Measurements from ENCODE around the gene PTPN11.
A peak's percentile ranks its signal among the peaks of the same experiment; 100 is the strongest.

Gene PTPN11

DNA sequence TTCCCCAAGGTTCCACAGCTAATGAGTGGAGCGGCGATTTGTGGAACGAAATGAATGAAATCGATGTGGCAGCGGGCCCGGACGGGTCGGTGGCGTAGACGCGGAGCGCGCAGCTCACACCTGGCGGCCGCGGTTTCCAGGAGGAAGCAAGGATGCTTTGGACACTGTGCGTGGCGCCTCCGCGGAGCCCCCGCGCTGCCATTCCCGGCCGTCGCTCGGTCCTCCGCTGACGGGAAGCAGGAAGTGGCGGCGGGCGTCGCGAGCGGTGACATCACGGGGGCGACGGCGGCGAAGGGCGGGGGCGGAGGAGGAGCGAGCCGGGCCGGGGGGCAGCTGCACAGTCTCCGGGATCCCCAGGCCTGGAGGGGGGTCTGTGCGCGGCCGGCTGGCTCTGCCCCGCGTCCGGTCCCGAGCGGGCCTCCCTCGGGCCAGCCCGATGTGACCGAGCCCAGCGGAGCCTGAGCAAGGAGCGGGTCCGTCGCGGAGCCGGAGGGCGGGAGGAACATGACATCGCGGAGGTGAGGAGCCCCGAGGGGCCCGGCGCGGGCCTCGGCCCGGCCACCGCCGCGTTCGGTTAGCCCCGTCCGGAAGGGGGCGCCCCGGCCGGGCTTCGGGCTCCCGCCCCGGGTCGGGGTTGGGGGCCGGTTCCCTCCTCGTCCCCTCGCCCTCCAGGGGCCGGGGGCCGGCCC lies at the start of gene PTPN11:
PTPN11 (plus strand) TSS at position 340 of the 689 bp plus-strand sequence; CDS start at position 505, 165 bp downstream.
- TF ChIP-seq, protein P1, sequence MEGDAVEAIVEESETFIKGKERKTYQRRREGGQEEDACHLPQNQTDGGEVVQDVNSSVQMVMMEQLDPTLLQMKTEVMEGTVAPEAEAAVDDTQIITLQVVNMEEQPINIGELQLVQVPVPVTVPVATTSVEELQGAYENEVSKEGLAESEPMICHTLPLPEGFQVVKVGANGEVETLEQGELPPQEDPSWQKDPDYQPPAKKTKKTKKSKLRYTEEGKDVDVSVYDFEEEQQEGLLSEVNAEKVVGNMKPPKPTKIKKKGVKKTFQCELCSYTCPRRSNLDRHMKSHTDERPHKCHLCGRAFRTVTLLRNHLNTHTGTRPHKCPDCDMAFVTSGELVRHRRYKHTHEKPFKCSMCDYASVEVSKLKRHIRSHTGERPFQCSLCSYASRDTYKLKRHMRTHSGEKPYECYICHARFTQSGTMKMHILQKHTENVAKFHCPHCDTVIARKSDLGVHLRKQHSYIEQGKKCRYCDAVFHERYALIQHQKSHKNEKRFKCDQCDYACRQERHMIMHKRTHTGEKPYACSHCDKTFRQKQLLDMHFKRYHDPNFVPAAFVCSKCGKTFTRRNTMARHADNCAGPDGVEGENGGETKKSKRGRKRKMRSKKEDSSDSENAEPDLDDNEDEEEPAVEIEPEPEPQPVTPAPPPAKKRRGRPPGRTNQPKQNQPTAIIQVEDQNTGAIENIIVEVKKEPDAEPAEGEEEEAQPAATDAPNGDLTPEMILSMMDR (IDR thresholded peaks at IDR 0.05; ENCODE audit: low read depth, low read length, missing control alignments), result peak; percentile 40
- peak within 1 kb of the TSS; percentile 78 for H3K4me3 ChIP-seq (ENCODE audit: low read depth, low read length)
- peak; percentile 29 for DNase-seq (ENCODE audit: low read depth)

DNA sequence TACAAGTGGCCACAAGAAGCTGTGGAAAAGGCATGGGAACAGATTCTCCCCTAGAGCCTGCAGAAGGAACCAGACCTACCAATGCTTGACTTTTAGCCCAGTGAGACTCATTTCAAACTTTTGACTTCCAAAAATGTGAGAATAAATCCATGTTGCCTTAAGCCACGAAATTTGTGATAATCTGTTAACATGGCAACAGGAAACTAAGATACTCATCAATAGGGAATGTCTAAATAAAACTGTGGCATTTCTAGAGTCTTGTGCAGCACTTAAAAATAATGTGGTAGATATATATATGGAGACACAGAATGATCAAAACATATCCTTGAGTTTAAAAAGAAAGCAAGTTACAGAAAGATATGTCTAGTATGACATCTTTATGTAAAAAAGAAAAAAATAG lies 48.5 kb upstream of the PTPN11 start:
- TF ChIP-seq, protein P1 (IDR thresholded peaks at IDR 0.05; ENCODE audit: low read depth, low read length, missing control alignments), result no peak
- no peak overlapping the region for H3K4me3 ChIP-seq (ENCODE audit: low read depth, low read length)
- no peak for DNase-seq (ENCODE audit: low read depth)

DNA sequence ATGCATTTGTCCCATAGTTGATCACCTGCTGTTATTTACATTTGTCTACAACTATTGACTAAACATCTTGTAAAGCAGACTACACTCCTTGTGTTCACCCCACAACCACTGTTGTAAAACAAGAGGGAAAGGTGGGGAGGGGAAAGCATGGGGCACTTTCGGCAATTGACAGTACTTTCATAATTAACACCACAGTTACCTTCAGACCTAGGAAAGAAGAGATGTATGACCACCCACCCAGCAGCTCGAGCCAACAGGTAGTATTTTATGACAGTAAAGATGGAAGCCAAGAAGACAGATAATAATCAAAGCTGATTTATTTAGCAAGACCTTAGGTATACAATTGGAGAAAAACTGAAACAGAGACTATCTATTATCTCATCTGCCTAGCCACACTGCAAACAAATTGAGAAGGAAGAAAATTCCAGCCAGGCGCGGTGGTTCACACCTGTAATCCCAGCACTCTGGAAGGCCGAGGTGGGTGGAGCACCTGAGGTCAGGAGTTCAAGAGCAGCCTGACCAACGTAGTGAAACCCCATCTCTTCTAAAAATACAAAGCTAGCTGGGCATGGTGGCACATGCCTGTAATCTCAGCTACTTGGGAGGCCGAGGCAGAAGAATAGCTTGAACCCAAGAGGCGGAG lies 47.8 kb upstream of the PTPN11 start:
- H3K4me3 ChIP-seq (ENCODE audit: low read depth, low read length), result no peak overlapping the region
- TF ChIP-seq, protein P1 (IDR thresholded peaks at IDR 0.05; ENCODE audit: low read depth, low read length, missing control alignments), result no peak
- DNase-seq (ENCODE audit: low read depth), result no peak

DNA sequence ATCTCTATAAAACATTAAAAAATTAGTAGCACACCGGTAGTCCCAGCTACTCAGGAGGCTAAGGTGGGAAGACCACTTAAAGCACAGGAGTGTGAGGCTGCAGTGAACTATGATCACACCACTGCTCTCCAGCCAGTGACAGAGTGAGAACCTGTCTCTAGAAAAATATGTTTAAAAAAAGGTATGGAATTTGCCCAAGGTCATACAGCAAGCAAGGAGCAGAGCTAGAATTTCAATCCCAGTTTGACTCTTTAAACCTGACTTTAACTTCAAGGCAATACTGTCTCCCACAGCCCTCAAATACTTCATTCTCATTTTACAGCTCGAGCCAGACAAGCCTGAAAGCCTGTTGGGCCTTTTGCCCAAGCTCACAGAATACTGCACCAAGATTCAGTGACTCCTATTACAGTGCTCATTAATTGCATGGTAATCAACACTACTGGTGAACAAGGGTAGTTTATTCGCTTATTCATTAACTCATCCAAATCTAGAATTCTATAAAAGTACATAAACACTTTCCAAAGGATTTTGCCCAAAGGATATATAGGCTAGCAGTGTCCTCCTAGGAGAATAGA lies 44.5 kb upstream of the PTPN11 start:
- DNase-seq (ENCODE audit: low read depth), result no peak
- H3K4me3 ChIP-seq (ENCODE audit: low read depth, low read length), result no peak overlapping the region
- TF ChIP-seq, protein P1 (IDR thresholded peaks at IDR 0.05; ENCODE audit: low read depth, low read length, missing control alignments), result no peak

DNA sequence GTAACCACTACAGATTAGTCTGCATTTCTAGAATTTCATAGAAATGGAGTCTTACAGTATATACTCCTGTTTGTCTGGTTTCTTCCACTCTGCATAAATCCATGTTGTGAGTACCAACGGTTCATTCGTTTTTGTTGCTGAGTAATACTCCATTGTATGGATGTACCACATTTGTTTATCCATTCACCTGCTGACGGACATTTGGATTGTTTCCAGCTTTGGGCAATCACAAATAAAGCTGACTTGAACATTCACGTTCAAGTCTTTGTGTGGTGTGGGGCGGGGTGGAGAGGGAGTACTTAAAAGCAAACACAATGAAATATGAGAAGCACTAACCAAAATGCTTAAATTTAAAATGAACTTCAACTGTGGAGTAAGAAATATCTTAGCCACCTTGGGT lies 43.6 kb upstream of the PTPN11 start:
- DNase-seq (ENCODE audit: low read depth), result no peak
- H3K4me3 ChIP-seq (ENCODE audit: low read depth, low read length), result no peak overlapping the region
- TF ChIP-seq, protein P1 (IDR thresholded peaks at IDR 0.05; ENCODE audit: low read depth, low read length, missing control alignments), result no peak

DNA sequence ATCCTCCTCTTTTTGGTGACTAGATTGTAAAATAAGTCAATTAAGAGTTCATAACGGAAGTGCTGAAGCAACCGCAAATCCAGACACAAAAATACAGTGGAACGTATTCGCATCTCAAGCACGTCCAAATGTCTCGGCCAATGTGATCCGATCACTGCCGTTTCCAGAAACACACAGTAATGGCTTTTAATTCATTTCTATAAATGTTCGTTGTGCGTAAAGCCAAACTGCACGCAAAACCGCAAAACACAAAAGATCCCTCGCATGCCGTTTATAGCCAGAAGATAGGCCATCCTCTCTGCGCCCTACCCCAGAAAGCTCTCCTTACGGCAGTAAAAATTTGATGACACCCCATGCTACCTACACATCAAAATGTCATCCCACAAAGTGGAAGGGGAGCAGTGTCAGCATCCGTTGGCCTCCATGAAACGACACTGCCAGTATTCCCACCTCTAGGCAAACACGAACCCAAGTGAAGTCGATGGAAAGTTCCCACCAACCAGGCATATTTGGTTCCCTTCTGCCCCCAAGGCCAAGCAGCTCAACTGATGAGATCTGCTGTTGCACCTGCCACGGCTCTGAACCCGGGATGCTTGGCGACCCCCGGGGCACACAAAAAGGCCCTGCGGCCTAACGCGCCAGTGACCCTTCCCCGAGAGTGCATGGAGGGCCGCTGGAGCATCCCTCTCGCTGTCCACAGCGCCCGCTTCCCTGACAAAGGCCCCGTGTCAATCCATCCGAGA lies 37.9 kb upstream of the PTPN11 start:
- peak overlapping the region; percentile 80 for H3K4me3 ChIP-seq (ENCODE audit: low read depth, low read length)
- DNase-seq (ENCODE audit: low read depth), result no peak
- TF ChIP-seq, protein P1 (IDR thresholded peaks at IDR 0.05; ENCODE audit: low read depth, low read length, missing control alignments), result no peak

Data from GM12864 (cell line).